GM10266 (cell line): ENCODE data around the gene PSMB10.

ENCODE experiments used
- DNase-seq: peaks from one replicate; pipeline ENCODE4 v3.0.0; 2012; ENCODE audit errors: extremely low spot score
- TF ChIP-seq, protein P1 (sequence below): IDR thresholded peaks from 2 replicates; pipeline ENCODE4 v1.5.1; 2012; ENCODE audit warnings: mild to moderate bottlenecking, low read depth; ENCODE audit not compliant: control insufficient read depth, insufficient read depth; ENCODE audit errors: missing control alignments

PSMB10 gene

DNA sequence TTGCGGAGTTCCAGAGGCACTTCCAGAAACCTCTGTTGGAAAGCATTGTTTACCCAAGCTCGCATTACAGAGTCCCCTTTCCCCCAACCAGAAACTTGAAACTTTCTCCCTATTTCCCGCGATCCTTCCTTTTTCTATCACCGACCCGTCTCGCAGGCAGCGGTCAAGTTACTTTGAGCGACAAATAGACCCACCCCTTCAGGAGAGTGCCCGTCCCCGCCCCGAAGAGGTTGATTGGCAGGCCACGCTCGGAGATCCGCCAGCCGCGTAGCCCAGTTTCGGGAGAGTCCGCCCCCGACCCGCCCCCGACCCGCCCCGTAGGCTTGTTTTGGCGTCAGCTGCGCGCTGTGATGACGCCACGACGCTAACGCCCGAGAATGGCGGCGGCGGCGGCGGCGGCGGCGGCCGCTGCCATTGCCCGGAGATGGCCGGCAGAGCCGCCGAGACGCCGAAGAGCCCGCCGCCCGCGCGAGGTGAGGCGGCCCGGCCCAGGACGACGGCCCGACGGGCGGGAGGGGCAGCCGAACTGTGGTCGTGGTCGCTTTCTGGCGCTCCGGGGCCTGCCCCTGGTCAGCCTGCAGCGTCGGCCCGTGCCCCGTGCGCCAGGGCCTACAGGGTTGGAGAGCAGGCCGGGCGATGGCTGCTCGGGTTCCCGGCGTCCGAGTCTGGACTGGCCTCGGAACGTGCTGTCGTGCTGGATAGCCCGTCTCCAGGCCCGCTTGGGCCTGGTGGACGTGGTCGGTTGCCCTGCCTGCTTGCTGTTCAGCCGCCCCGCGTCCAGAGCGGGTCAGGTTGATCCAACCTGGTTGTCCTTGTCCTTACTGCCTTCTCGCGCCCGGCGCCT lies 43.5 kb downstream of the PSMB10 start, which contains the start of gene PSKH1:
PSKH1 (plus strand) TSS at position 356 of the 844 bp plus-strand sequence. CDS start 15,496 bp downstream, outside the sequence.
- TF ChIP-seq, protein P1, sequence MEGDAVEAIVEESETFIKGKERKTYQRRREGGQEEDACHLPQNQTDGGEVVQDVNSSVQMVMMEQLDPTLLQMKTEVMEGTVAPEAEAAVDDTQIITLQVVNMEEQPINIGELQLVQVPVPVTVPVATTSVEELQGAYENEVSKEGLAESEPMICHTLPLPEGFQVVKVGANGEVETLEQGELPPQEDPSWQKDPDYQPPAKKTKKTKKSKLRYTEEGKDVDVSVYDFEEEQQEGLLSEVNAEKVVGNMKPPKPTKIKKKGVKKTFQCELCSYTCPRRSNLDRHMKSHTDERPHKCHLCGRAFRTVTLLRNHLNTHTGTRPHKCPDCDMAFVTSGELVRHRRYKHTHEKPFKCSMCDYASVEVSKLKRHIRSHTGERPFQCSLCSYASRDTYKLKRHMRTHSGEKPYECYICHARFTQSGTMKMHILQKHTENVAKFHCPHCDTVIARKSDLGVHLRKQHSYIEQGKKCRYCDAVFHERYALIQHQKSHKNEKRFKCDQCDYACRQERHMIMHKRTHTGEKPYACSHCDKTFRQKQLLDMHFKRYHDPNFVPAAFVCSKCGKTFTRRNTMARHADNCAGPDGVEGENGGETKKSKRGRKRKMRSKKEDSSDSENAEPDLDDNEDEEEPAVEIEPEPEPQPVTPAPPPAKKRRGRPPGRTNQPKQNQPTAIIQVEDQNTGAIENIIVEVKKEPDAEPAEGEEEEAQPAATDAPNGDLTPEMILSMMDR: no peak
- DNase-seq: peak; percentile 100

DNA sequence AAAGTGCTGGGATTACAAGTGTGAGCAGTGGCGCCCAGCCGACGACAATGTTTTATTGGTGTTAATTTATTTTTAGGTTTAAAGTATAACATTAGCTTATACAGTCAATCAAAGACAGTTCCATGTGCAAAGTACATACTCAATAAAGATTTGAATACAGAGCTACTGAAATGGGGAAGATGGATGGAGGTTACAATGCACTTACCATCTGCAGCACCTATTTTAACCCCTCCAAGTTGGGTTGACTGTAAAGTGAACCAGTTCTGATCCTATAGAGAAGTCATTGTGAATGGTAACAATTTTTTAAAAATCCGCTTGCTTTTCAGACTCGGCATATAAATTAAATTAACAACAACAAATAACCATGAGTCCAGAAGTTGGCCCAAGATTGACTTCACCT lies 44.3 kb downstream of the PSMB10 start:
- TF ChIP-seq, protein P1: no peak
- DNase-seq: no peak

GRCh38 chr16:67888331-67888730 lies 48.3 kb downstream of the PSMB10 start:
- no peak for DNase-seq

GRCh38 chr16:67886387-67886786 lies 50.3 kb downstream of the PSMB10 start:
- TF ChIP-seq, protein P1: no peak

More at GRCh38 chr16:67888331-67888730, 48.3 kb downstream of the PSMB10 start:
- TF ChIP-seq, protein P1: no peak

DNA sequence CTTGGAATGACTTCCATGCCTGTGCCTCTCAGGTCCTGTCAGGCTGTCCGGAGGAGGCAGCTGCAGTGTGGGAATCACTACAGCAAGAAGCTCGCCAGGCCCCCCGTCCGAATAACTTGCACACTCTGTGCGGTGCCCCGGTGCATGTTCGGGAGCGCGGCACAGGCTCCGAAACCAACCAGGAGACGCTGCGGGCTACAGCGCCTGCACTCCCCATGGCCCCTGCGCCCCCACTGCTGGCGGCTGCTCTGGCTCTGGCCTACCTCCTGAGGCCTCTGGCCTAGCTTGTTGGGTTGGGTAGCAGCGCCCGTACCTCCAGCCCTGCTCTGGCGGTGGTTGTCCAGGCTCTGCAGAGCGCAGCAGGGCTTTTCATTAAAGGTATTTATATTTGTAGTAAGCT lies 50.7 kb downstream of the PSMB10 start:
- TF ChIP-seq, protein P1: no peak
- peak; percentile 13 for DNase-seq

More at GRCh38 chr16:67886387-67886786, 50.3 kb downstream of the PSMB10 start:
- DNase-seq: no peak

DNA sequence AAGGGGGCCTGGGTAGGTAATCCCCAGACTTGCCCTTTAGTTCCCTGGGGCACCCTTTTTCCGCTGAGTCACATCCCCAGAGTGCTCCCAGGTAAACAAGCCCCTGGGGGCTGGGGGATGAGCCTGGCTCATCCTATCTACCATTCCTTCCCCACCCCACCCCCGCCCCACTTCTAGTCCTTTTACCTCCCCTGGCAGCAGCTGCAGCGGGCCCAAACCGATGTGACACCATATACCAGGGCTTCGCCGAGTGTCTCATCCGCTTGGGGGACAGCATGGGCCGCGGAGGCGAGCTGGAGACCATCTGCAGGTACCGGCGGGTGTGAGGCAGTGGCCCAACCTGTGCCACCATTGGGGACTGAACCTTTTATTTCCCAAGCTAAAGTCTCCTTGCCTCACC lies 51.1 kb downstream of the PSMB10 start:
- TF ChIP-seq, protein P1: no peak
- DNase-seq: no peak

- no peak for DNase-seq
- TF ChIP-seq, protein P1: no peak
These were observed 52.0 kb downstream of the PSMB10 start, which contains the start of gene NRN1L for GRCh38 chr16:67884684-67885083. NRN1L (plus strand) TSS chr16:67884885; CDS start chr16:67884904, 19 bp downstream.
